GM10847 (cell line): ENCODE data around the gene CPEB4.

ENCODE experiments used
- POLR2A ChIP-seq: IDR thresholded peaks from 2 replicates; pipeline ENCODE4 v1.6.1; 2011; ENCODE audit not compliant: insufficient read length; ENCODE audit errors: extremely low read depth

Gene CPEB4

GRCh38 chr5:173855162-173855994 lies 32.8 kb upstream of the CPEB4 start:
- no peak for TF ChIP-seq POLR2A

- no peak for TF ChIP-seq POLR2A
Observed at GRCh38 chr5:173855995-173856656, 32.0 kb upstream of the CPEB4 start.

GRCh38 chr5:173857234-173857633 lies 30.9 kb upstream of the CPEB4 start:
- TF ChIP-seq POLR2A = no peak

GRCh38 chr5:173858021-173858669 lies 30.0 kb upstream of the CPEB4 start:
- no peak for TF ChIP-seq POLR2A

- no peak for TF ChIP-seq POLR2A
Observed at GRCh38 chr5:173858670-173859407, 29.3 kb upstream of the CPEB4 start.

GRCh38 chr5:173859408-173860159 lies 28.6 kb upstream of the CPEB4 start:
- TF ChIP-seq POLR2A = no peak

- no peak for TF ChIP-seq POLR2A
Observed at GRCh38 chr5:173862047-173862477, 26.1 kb upstream of the CPEB4 start.

GRCh38 chr5:173863359-173863758 lies 24.8 kb upstream of the CPEB4 start:
- TF ChIP-seq POLR2A = no peak

- no peak for TF ChIP-seq POLR2A
Observed at GRCh38 chr5:173864126-173865050, 23.8 kb upstream of the CPEB4 start.

GRCh38 chr5:173866243-173866857 lies 21.8 kb upstream of the CPEB4 start:
- TF ChIP-seq POLR2A = no peak

- TF ChIP-seq POLR2A = no peak
Observed at GRCh38 chr5:173866858-173867679, 21.1 kb upstream of the CPEB4 start.
